ENCODE data around the gene EPS8. TPM values are rescaled to one million over a fixed set of nuclear protein-coding genes. Genes with fewer than 3 reads are reported as not detected.

EPS8 gene
- total RNA-seq, 2 experiments from 2014 or later = 0.61 to 0.92 TPM

- no peak overlapping the region for H3K4me3 ChIP-seq (ENCODE audit: low read depth, low read length, poor library complexity, severe bottlenecking)
- ChIA-PET POLR2A (interaction anchor here (1.0 kb wide), 1 partner anchor 10 kb away, joined by 3 read pairs; no protein-coding TSS in a partner anchor), CTCF (ENCODE audit: unreplicated experiment) (no interaction called here)
- H3K27ac ChIP-seq (ENCODE audit: low read depth, low read length, poor library complexity, severe bottlenecking) = no peak overlapping the region
- no peaks in the 10 kb centered on the region for H3K4me1 ChIP-seq (ENCODE audit: insufficient read depth, low read length, poor library complexity, severe bottlenecking)
- H3K9me3 ChIP-seq (ENCODE audit: low read length) = no peaks in the 10 kb centered on the region
- no peaks in the 10 kb centered on the region for H4K20me1 ChIP-seq (ENCODE audit: insufficient read depth, low read length)
- H2AFZ ChIP-seq (ENCODE audit: low read length) = no peak overlapping the region
- H3K79me2 ChIP-seq (ENCODE audit: insufficient read depth, low read depth, low read length) = no peaks in the 10 kb centered on the region
- BruUV-seq (replicated peaks) = no TSS peak
- H3K9me2 ChIP-seq (ENCODE audit: insufficient read depth, low read length) = no peaks in the 10 kb centered on the region; the same call in 1 of the 2 replicates
- intact Hi-C loops (cut with micrococcal nuclease; ENCODE audit: unreplicated experiment) = no loop called here
- no peak for TF ChIP-seq EZH2phosphoT487 (IDR thresholded peaks at IDR 0.05; ENCODE audit: borderline replicate concordance, low read depth, low read length)
- TF ChIP-seq, protein P1, sequence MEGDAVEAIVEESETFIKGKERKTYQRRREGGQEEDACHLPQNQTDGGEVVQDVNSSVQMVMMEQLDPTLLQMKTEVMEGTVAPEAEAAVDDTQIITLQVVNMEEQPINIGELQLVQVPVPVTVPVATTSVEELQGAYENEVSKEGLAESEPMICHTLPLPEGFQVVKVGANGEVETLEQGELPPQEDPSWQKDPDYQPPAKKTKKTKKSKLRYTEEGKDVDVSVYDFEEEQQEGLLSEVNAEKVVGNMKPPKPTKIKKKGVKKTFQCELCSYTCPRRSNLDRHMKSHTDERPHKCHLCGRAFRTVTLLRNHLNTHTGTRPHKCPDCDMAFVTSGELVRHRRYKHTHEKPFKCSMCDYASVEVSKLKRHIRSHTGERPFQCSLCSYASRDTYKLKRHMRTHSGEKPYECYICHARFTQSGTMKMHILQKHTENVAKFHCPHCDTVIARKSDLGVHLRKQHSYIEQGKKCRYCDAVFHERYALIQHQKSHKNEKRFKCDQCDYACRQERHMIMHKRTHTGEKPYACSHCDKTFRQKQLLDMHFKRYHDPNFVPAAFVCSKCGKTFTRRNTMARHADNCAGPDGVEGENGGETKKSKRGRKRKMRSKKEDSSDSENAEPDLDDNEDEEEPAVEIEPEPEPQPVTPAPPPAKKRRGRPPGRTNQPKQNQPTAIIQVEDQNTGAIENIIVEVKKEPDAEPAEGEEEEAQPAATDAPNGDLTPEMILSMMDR (conservative IDR thresholded peaks at IDR 0.05; ENCODE audit: low read length) = no peak
- DNase-seq (ENCODE audit: low spot score) = no peak
- no peak overlapping the region for H3K4me2 ChIP-seq (ENCODE audit: low read length)
- H3K36me3 ChIP-seq (ENCODE audit: insufficient read depth, low read length) = no peaks in the 10 kb centered on the region
Measured at GRCh38 chr12:15756822-15757221, 32.4 kb downstream of the EPS8 start.

GRCh38 chr12:15754233-15754632 lies 35.0 kb downstream of the EPS8 start:
- POLR2A ChIA-PET = interaction anchor here (0.7 kb wide), 1 partner anchor 42 kb away, joined by 3 read pairs; no protein-coding TSS in a partner anchor
- TF ChIP-seq, protein P1 (conservative IDR thresholded peaks at IDR 0.05; ENCODE audit: low read length) = no peak
- no peak for TF ChIP-seq EZH2phosphoT487 (IDR thresholded peaks at IDR 0.05; ENCODE audit: borderline replicate concordance, low read depth, low read length)
- no peak for DNase-seq (ENCODE audit: low spot score)
- H4K20me1 ChIP-seq (ENCODE audit: insufficient read depth, low read length) = no peaks in the 10 kb centered on the region
- H3K4me1 ChIP-seq (ENCODE audit: insufficient read depth, low read length, poor library complexity, severe bottlenecking) = no peaks in the 10 kb centered on the region
- H3K79me2 ChIP-seq (ENCODE audit: insufficient read depth, low read depth, low read length) = no peaks in the 10 kb centered on the region
- H3K4me2 ChIP-seq (ENCODE audit: low read length) = no peak overlapping the region
- no peaks in the 10 kb centered on the region for H3K36me3 ChIP-seq (ENCODE audit: insufficient read depth, low read length)
- BruUV-seq (replicated peaks) = no TSS peak
- H2AFZ ChIP-seq (ENCODE audit: low read length) = no peak overlapping the region
- H3K4me3 ChIP-seq (ENCODE audit: low read depth, low read length, poor library complexity, severe bottlenecking) = no peak overlapping the region
- CTCF ChIA-PET (ENCODE audit: unreplicated experiment) = no interaction called here
- no peaks in the 10 kb centered on the region; the same call in 1 of the 2 replicates for H3K9me2 ChIP-seq (ENCODE audit: insufficient read depth, low read length)
- H3K9me3 ChIP-seq (ENCODE audit: low read length) = no peaks in the 10 kb centered on the region
- intact Hi-C loops (cut with micrococcal nuclease; ENCODE audit: unreplicated experiment) = no loop called here
- no peak overlapping the region for H3K27ac ChIP-seq (ENCODE audit: low read depth, low read length, poor library complexity, severe bottlenecking)

DNA sequence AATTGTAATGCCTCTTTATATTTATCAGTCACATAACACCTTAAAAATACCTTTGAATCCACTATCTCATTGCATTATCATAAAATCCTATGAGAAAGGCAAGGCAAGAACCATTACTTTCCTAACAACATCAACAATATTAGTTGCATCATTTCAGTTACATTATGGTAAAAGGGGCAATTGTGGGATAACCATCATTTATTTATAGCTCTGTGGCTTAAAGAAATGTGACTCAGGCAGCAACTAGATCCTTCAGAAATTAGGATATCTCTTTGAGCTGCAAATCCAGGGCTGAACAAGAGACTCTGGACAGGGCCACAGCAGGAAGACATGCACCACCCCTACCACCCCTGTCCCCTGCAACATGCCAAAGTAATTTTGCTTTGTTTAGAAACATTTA lies 36.4 kb downstream of the EPS8 start:
- Histone ChIP-seq H3K27ac (ENCODE audit: low read depth, low read length, poor library complexity, severe bottlenecking) (no peak overlapping the region), H3K9me2 (ENCODE audit: insufficient read depth, low read length) (no peaks in the 10 kb centered on the region), H4K20me1 (ENCODE audit: insufficient read depth, low read length) (no peaks in the 10 kb centered on the region), H3K4me1 (ENCODE audit: insufficient read depth, low read length, poor library complexity, severe bottlenecking) (no peaks in the 10 kb centered on the region), H3K4me2 (ENCODE audit: low read length) (no peak overlapping the region), H3K4me3 (ENCODE audit: low read depth, low read length, poor library complexity, severe bottlenecking) (no peak overlapping the region), H3K79me2 (ENCODE audit: insufficient read depth, low read depth, low read length) (no peaks in the 10 kb centered on the region), H3K36me3 (ENCODE audit: insufficient read depth, low read length) (no peaks in the 10 kb centered on the region), H2AFZ (ENCODE audit: low read length) (no peak overlapping the region), H3K9me3 (ENCODE audit: low read length) (no peaks in the 10 kb centered on the region)
- no peak for DNase-seq (ENCODE audit: low spot score)
- ChIA-PET POLR2A (interaction anchor here (1.4 kb wide), 1 partner anchor 12 kb away, joined by 3 read pairs; no protein-coding TSS in a partner anchor), CTCF (ENCODE audit: unreplicated experiment) (no interaction called here)
- BruUV-seq (replicated peaks) = no TSS peak
- TF ChIP-seq, protein P1 (conservative IDR thresholded peaks at IDR 0.05; ENCODE audit: low read length) = no peak
- TF ChIP-seq EZH2phosphoT487 (IDR thresholded peaks at IDR 0.05; ENCODE audit: borderline replicate concordance, low read depth, low read length) = no peak
- intact Hi-C loops (cut with micrococcal nuclease; ENCODE audit: unreplicated experiment) = no loop called here

Measured in OCI-LY7 (cell line).